NB4 (cell line): ENCODE data around the gene NUTM2E.
"Not testable (repeated sequence)": the region's sequence is repeated elsewhere in the genome, so short reads cannot be mapped to it uniquely, and the experiment has no call there.

Experiments used
- CTCF ChIP-seq: IDR thresholded peaks from one replicate; pipeline ENCODE4 v1.5.1; 2012; ENCODE audit warnings: low read depth, low read length
- MAX ChIP-seq: IDR thresholded peaks from 2 replicates; pipeline ENCODE4 v1.6.1; 2011; ENCODE audit warnings: low read depth, low read length
- MYC ChIP-seq: IDR thresholded peaks from 2 replicates; pipeline ENCODE4 v1.6.1; 2011; ENCODE audit warnings: low read depth, low read length
- POLR2A ChIP-seq: IDR thresholded peaks from 2 replicates; pipeline ENCODE4 v1.6.1; 2011; ENCODE audit warnings: mild to moderate bottlenecking; ENCODE audit not compliant: insufficient read length; ENCODE audit errors: extremely low read depth

GRCh38 chr10:79862269-79862668 lies 35.7 kb downstream of the NUTM2E start:
- TF ChIP-seq CTCF, POLR2A, MYC, MAX: not testable (repeated sequence)
